GM18868 (cell line): ENCODE measurements around the gene EPHB3.
"Not testable (repeated sequence)": the region's sequence is repeated elsewhere in the genome, so short reads cannot be mapped to it uniquely, and the experiment has no call there.

Experiments
- ATAC-seq: cut with Tn5 transposase; IDR thresholded peaks from one replicate; pipeline ENCODE4 v1.9.1; 2021; ENCODE audit warnings: mild to moderate bottlenecking, moderate library complexity; ENCODE audit not compliant: unreplicated experiment

EPHB3 gene

DNA sequence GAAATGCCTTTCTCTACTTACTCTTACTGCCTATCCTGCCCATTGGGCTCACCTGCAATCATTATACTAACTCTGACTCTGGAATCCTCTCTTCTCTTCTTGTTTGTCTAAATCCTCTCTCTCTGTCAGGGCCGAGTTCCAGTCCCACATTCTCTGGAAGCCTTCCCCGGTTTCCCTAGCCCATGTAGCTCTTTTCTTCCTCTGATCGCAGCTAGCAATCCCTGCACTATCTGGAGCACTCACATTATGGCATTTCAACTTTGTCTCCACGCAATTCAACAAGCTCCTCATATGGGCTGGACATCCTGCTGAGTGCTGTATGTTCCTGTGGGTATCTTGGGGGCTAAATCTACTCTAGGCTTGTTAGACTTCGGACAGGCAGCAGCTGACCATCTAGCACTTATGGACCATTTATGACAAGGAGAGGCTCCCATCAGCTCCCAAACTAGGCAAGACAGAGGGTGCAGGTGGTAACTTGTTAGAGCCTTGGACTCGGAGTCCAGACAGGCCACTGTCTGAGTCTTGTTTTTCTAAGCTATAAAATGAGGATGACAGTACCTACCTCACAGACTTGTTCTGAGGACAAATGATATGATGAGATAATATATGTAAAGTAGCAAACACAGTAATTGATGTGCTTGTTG lies 58.3 kb downstream of the EPHB3 start:
- no peak for ATAC-seq

DNA sequence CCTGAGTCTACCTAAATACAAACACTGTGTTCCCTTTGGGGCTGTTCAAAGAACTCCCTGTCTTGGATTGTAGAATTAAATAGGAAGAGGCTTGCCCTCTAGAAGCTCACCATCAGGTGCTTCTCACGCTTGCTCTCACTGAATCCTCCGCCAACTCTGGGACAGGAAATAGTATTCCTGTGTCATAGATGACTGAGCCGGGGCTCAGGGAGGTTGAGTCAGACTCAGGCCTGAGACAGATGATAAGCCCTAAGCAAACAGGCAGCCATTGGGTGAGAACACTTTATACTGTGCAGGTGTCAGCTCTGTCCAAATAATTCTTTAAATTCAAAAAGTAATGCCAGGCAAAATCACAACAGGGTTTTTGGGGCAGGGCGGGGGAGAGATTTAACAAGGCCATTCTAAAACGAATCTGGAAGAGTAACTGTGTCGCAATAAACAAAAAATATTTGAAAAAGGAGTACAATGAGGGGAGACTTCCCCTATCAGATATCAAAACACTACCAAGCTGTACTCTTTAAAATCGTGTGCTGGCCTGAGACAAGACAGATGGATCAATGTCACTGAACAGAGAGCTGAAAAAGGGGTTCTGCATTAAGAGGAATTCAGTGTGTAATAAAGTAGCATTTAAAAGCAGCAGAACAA lies 59.0 kb downstream of the EPHB3 start:
- ATAC-seq: no peak

DNA sequence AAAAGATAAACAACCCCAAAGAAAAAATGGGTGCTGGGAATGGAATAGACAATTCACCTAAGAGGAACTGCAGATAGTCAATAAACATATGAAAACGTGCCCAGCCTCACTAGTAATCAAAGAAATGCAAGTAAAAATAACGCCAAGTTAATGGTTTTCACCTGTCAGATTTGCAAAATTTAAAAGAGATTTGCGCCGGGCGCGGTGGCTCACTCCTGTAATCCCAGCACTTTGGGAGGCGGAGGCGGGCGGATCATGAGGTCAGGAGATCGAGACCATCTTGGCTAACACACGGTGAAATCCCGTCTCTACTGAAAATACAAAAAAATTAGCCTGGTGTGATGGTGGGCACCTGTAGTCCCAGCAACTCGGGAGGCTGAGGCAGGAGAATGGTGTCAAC lies 60.6 kb downstream of the EPHB3 start:
- ATAC-seq: not testable (repeated sequence)

DNA sequence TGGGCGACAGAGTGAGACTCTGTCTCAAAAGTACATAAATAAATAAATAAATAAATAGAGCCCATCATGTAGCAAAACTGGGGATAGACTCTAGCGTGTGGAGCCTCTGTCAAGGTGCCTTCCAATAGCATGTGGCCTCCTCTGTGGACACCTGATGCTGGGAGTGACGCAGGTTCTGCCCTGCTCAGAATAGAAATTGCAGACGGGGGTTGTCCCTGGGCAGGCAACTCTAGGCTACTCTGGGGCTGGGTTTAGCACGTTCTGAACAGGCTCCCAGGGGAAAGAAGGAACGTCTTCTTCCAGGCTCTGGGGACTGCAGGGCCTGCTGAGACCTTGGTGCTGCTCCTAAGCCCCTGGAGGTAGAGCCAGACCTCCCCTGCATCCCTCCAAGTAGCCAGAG lies 65.3 kb downstream of the EPHB3 start:
- ATAC-seq: no peak

DNA sequence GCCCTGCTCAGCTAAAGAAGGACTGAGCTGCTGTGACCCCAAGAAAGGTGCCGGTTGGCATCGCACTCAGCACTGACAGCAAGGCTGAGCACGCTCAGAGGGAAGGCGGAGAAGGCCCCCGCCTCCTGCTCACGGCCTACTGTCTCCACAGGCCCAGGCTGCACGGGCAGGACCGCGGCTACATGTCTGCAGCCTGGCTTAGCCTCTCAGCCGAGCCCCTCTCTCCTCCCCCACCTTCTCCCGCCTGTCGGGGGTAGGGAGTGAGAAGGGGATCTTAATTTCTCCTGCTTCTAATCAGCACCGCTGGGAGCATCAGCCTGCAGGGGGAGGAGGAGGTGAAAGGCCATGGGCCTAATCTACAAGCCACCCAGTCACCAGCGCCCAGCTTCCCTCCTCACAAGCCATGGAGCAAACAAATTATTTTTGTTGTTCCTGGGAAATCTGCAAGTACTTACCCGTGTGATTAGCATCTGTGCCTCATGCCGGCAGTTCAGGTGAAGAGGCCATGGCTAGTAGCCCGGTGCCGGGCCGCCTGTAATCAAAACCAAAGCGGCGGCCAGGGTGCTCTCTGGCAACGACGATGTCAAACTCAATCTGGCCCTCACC lies 68.1 kb downstream of the EPHB3 start:
- no peak for ATAC-seq

DNA sequence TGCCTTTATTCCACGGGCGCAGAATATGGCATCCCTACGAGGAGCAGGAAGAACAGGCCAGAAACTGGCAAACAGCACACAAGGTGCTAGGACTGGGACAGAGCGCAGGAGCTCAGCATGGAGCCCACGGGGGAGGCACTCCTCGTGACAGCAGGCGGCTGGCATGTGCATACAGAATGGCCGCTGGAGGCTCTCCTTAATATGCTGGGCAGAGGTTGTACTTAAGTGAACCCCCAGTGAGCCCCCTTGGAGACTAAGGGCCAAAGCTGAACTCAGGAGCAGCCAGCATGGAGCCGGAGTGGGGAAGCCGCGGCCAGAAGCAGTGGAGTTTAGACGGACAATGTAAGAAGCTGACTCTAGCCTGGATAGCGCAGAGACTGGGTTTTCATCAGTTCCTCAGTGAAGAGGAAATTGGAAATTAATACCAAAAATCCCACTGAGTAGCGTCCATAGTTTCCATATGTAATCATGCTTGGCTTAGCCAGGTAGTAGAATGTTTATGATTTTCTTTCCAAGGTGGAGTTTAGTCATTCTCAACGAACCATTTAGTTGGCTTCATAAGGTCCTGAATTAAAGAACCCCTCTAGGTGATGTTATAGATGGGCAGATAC lies 69.4 kb downstream of the EPHB3 start:
- no peak for ATAC-seq

DNA sequence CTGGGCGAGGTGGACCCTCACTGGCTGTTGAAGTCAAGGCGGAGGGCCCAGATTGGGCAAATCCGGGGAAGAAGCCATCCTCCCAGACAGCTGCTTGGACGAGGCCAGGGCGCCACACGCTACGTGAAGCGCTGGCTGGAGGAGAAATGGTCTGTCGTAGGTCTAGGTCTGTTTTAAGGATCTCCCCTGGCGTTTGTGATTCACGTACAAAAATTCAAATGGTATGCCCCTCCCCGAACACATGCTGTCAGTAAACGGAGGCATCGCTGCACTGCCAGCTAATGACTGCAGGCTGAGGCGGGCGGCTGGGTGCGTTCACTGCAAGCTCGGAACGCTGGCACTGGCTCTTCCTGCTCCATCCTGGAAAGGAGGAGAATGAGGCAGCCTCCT lies 69.9 kb downstream of the EPHB3 start:
- no peak for ATAC-seq
